Body of pancreas (tissue), 4 donors: ENCODE measurements around the gene ADAT1.

Source experiments
- CTCF ChIP-seq, 7 experiments: fragments of 450-650 bp in 4 of 7; fragments of 200-600 bp in 3 of 7; sonication (generic) in 3 of 7; IDR thresholded peaks; one replicate each; pipeline ENCODE4 v1.5.1; 2016 to 2019; ENCODE audit warnings: antibody characterized with exemption in 7 of 7
- POLR2A ChIP-seq, 3 donors: fragments of 450-650 bp; IDR thresholded peaks; one replicate each; pipeline ENCODE4 v1.6.1; 2016; ENCODE audit warnings: antibody characterized with exemption in 3 of 3, mild to moderate bottlenecking in 2 of 3

- no peak for TF ChIP-seq CTCF (IDR thresholded peaks at IDR 0.05)
- TF ChIP-seq POLR2A (IDR thresholded peaks at IDR 0.05), result no peak
Measured at GRCh38 chr16:75593825-75594820, 29.0 kb downstream of the ADAT1 start.
